Neural progenitor cell (in vitro differentiated cells): Measurements from ENCODE around the gene FOXN3.

Source experiments
- EZH2 ChIP-seq: fragments of 200-600 bp; sonication (generic); IDR thresholded peaks from 2 replicates; pipeline ENCODE4 v1.6.1; 2017; ENCODE audit warnings: antibody characterized with exemption, mild to moderate bottlenecking, moderate library complexity
- EZH2phosphoT487 ChIP-seq: fragments of 200-600 bp; sonication (generic); IDR thresholded peaks from 2 replicates; pipeline ENCODE4 v1.6.1; 2017; ENCODE audit warnings: antibody characterized with exemption
- TF ChIP-seq, protein P1 (sequence below): fragments of 200-600 bp; sonication (generic); IDR thresholded peaks from 2 replicates; pipeline ENCODE4 v1.5.1; 2017; ENCODE audit warnings: antibody characterized with exemption, mild to moderate bottlenecking

DNA sequence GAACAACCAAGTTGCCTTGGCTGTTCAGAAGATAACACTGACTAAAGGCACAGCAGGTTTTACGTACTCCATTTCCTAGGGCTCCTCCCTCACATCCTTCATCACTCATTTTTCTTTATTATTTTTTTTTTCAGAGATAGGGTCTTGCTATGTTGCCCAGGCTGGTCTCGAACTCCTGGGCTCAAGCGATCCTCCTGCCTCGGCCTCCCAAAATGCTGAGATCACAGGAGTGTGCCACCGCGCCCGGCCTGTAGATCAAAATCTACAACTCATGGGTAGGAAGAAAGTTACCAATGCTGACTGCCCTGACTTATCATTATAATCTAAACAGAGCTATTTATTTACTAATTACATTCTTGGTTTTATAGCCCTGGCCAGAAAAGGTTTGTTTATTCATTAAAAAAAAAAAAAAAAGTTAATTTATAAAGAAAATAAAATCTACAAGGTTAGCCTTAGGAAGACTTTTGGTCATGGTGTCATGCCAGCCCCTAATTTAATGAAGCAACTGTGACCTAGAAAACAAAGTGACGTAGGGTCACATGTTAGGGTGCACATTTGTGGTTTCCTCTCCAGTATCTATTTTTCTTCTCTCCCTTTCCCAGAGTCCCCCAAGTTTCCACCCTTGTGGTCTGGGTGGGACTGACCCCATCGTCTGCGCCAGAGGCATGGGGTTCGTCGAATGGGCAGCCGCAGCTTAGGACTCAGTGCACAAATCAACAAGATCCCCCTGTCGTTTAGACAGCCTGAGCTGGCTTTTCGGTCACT, 19.0 kb upstream of the FOXN3 start:
- TF ChIP-seq, protein P1, sequence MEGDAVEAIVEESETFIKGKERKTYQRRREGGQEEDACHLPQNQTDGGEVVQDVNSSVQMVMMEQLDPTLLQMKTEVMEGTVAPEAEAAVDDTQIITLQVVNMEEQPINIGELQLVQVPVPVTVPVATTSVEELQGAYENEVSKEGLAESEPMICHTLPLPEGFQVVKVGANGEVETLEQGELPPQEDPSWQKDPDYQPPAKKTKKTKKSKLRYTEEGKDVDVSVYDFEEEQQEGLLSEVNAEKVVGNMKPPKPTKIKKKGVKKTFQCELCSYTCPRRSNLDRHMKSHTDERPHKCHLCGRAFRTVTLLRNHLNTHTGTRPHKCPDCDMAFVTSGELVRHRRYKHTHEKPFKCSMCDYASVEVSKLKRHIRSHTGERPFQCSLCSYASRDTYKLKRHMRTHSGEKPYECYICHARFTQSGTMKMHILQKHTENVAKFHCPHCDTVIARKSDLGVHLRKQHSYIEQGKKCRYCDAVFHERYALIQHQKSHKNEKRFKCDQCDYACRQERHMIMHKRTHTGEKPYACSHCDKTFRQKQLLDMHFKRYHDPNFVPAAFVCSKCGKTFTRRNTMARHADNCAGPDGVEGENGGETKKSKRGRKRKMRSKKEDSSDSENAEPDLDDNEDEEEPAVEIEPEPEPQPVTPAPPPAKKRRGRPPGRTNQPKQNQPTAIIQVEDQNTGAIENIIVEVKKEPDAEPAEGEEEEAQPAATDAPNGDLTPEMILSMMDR = no peak
- TF ChIP-seq EZH2 (no peak), EZH2phosphoT487 (no peak)
